Cardiac septum (tissue), 1 donor: ENCODE data around the gene COL8A1. TPM values are rescaled to one million over a fixed set of nuclear protein-coding genes. Genes with fewer than 3 reads are reported as not detected.

Source experiments
- DNase-seq: peaks from one replicate; pipeline ENCODE4 v3.0.0-alpha.2; 2020; ENCODE audit warnings: low spot score
- intact Hi-C: fragments of 100-400 bp; cut with DNase I; formaldehyde crosslinking; loops from one replicate; pipeline ENCODE4 v1.14.0; 2022
- total RNA-seq: library from RNA; stranded (reverse); fragmentation: NEBNext Ultra II Directional; extraction: Animal tissue kit (Norgen Biotek cat#: 25700); gene quantifications from one replicate; pipeline ENCODE4 v1.2.1, GENCODE V29; 2021
- donor health status: DM: no; HTN: no; CAD: no.

The COL8A1 gene
- total RNA-seq, 1 donor from 2014 or later = 28.5 TPM

- DNase-seq = no peak
Measured at GRCh38 chr3:99663977-99664376, 25.6 kb downstream of the COL8A1 start.

GRCh38 chr3:99665017-99665416, 26.6 kb downstream of the COL8A1 start:
- no peak for DNase-seq
- intact Hi-C loops = no loop called here

More at GRCh38 chr3:99663977-99664376, 25.6 kb downstream of the COL8A1 start:
- intact Hi-C loops = no loop called here

GRCh38 chr3:99666201-99666600, 27.8 kb downstream of the COL8A1 start:
- intact Hi-C loops = no loop called here
- DNase-seq = no peak

- no peak for DNase-seq
- intact Hi-C loops = no loop called here
Measured at GRCh38 chr3:99668044-99668443, 29.6 kb downstream of the COL8A1 start.

- DNase-seq = no peak
- intact Hi-C loops = no loop called here
Measured at GRCh38 chr3:99669879-99670555, 31.6 kb downstream of the COL8A1 start.

- DNase-seq = no peak
- intact Hi-C loops = no loop called here
Measured at GRCh38 chr3:99670556-99670950, 32.2 kb downstream of the COL8A1 start.

DNA sequence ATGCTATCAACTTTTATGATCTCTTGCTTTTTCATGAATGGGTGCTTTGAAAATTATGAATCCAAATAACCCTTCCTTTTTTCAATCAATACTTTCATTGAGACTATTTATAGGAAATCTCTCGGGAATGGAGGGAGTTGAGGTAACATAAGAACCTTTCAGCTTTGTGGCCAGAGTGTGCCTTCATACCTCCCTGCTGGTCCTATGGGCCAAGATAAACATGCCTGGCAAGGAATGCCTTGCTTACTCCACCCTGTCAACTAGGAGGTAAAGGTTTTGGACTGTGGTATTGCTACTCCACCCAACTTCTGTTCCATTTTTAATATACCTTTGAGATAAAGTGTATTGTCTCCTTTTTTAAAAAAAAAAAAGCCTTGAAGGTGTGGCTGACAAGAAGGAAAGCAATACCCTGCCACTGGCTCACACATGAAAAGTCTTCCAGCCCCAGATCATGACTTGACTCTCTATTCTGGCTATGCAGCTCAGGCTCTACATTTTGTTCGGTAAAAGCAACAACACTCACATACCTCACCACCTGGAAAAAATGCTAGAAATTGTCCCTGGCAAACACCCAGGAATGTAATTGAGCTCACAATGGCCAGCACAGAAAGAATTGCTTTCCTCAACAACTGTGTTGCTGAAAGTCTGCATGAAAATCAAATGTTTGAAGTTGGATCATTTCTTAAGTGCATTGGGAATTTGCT, 35.8 kb downstream of the COL8A1 start:
- intact Hi-C loops = no loop called here

GRCh38 chr3:99678023-99678422, 39.6 kb downstream of the COL8A1 start:
- intact Hi-C loops = no loop called here
- DNase-seq = no peak

More for the DNA sequence above, 35.8 kb downstream of the COL8A1 start:
- DNase-seq = no peak

DNA sequence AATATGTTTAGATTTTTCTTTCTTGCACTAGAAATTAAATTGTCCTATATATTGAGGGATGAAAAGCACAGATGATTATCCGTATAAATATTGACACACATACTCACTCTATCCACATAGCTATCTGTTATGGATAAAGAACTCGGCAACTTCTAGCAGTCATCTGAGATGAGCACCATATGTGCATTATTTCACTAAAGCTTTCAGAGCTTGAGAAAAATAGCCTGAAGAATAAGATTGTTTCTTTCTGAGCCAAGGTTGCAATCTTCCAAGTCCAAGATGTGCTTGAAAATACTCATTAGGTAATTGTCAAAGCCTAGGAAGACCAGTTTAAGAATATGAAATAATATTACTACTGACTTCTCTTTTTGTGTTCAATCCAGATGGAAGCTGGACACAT, 40.5 kb downstream of the COL8A1 start:
- intact Hi-C loops = no loop called here
- DNase-seq = no peak

DNA sequence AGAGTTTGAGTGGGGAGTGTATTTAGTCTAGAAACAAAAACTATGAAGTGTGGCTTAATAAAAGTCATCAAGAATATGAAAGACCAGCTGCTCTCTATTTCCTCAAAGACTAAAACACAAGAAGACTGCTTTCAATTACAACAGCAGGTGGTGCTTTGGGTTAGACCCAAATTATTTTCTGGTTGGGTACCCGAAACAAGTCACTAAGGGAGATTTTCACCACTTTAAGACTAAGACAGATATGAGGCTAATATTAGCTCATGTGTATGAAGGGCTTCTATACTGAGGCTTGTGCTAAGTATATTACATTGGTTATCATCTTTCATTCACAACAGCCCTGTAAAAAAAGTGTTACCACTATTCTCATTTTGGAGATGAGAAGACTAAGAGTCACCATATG, 43.1 kb downstream of the COL8A1 start:
- intact Hi-C loops = loop anchor here (5.0 kb wide), 1 partner anchor 39 kb away; no protein-coding TSS in a partner anchor

GRCh38 chr3:99681976-99682375, 43.6 kb downstream of the COL8A1 start:
- DNase-seq = no peak
- intact Hi-C loops = loop anchor here (5.0 kb wide), 1 partner anchor 40 kb away; no protein-coding TSS in a partner anchor

More for the DNA sequence above, 43.1 kb downstream of the COL8A1 start:
- no peak for DNase-seq

- DNase-seq = no peak
- intact Hi-C loops = loop anchor here (5.0 kb wide), 1 partner anchor 41 kb away; no protein-coding TSS in a partner anchor
Measured at GRCh38 chr3:99683465-99683864, 45.1 kb downstream of the COL8A1 start.

- intact Hi-C loops = loop anchor here (5.0 kb wide), 1 partner anchor 42 kb away; no protein-coding TSS in a partner anchor
- DNase-seq = no peak
Measured at GRCh38 chr3:99683876-99684275, 45.5 kb downstream of the COL8A1 start.

DNA sequence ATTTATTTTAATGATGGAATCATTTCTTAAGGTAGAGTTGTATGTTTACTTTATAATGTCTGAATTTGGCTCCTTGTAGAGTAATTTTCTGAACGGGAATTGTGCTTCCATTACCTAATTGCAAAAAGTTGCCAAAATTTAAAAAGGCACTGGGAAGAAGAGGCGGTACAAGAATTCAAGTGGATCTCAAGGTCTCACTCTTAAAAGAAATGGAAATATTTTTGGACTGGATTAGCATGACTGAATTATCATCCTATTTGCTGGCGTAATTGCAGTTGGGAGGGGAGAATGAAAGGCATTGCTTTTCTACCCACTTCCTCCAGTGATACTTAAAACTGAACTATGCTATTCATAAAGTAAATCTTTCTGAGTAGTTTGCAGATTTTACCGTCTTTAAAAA, 46.2 kb downstream of the COL8A1 start:
- DNase-seq = no peak
- intact Hi-C loops = loop anchor here (5.0 kb wide), 1 partner anchor 42 kb away; no protein-coding TSS in a partner anchor

DNA sequence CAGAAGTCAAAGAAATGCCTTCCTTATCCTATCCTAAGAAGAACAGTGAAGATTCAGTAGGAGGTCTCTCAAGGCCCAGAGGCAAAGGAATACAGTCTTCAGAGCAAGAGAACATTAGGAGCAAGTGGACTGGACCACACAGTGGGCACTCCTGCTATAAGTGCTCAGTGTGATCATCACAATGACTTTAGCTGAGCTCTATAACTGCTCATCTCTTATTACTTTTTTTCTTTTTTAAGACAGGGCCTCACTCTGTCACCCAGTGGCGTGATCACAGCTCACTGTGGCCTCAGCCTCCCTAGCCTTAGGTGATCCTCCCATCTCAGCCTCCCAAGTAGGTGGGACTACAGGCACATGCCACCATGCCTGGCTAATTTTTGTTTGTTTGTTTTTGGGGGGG, 48.1 kb downstream of the COL8A1 start:
- intact Hi-C loops = no loop called here
- DNase-seq = no peak

DNA sequence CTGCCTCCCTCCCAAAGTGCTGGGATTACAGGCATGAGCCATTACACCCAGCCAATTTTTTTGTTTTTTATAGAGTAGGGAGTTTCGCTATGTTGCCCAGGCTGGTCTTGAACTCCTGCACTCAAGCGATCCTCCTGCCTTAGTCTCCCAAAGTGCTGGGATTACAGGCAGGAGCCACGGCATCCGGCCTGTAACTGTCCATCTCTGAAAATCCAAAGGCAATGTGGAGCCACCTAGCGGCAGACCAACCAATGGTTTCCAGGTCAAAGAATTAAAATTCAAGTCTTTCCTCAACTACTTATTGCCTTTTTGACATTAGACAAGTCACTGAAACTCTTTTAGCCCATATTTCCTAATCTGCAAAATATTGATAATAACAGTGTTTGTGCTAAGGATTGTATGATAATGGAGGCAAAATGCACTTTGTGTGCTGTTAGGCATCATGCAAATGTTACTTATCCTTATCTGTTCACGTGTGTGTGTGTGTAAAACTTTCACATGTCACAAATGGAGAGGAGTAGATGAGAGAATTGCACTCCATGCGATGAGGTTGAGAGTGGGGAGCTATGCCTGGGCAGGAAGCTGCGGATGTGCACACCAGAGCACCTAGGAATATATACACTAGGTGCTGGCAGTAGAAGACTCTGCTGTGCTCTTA, 48.7 kb downstream of the COL8A1 start:
- DNase-seq = no peak
- intact Hi-C loops = no loop called here

- DNase-seq = no peak
- intact Hi-C loops = no loop called here
Measured at GRCh38 chr3:99690761-99691369, 52.5 kb downstream of the COL8A1 start.

DNA sequence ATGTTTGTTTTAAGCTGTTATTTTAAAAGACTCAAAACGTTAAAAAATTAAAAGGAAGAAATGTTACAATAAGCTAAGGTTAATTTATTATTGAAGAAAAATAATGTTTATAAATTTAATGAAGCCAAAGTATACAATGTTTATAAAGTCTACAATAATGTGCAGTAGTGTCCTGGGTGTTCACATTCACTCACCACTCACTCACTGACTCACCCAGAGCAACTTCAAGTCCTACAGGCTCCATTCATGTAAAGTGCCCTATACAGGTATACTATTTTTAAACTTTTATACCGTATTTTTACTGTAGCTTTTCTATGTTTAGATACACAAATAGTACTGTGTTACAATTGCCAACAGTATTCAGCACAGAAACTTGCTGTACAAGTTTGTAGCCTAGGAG, 55.2 kb downstream of the COL8A1 start:
- no peak for DNase-seq
- intact Hi-C loops = no loop called here

DNA sequence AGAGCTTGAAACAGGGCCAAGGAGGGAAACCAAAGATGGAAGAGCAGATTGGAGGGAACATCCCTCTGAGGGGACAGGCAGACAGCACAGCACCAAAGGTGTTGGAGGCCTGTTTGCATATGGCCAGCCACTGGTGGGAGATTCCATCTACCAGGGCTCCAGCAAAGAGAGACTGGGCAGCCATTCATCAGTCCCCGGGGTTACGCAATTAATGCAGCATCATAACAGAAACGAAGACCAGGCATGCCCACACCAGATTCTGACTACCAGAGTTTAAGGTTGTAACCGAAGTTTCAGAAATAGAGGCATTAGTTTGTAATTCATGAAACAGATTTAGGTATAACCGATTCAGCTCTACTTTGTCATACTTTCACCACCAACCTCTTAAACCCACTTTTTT, 58.1 kb downstream of the COL8A1 start:
- intact Hi-C loops = no loop called here
- DNase-seq = no peak

- intact Hi-C loops = no loop called here
- no peak for DNase-seq
Measured at GRCh38 chr3:99697250-99697649, 58.9 kb downstream of the COL8A1 start.
